GM12874 (cell line): Measurements from ENCODE around the gene FAM163B.

Experiments used
- CTCF ChIP-seq: IDR thresholded peaks from 2 replicates; pipeline ENCODE4 v1.5.1; 2011; ENCODE audit warnings: low read depth, mild to moderate bottlenecking, control low read depth, low read length, moderate library complexity; ENCODE audit not compliant: insufficient read depth

Gene FAM163B

GRCh38 chr9:133552236-133552635 is 57.0 kb downstream of the FAM163B start:
- TF ChIP-seq CTCF = no peak

GRCh38 chr9:133551446-133551845 is 57.7 kb downstream of the FAM163B start:
- TF ChIP-seq CTCF = no peak

GRCh38 chr9:133547116-133547515 is 62.1 kb downstream of the FAM163B start:
- no peak for TF ChIP-seq CTCF

GRCh38 chr9:133546287-133546680 is 62.9 kb downstream of the FAM163B start:
- TF ChIP-seq CTCF = no peak

GRCh38 chr9:133545494-133546286 is 63.5 kb downstream of the FAM163B start:
- TF ChIP-seq CTCF = no peak

GRCh38 chr9:133543772-133544467 is 65.3 kb downstream of the FAM163B start:
- TF ChIP-seq CTCF = no peak

- no peak for TF ChIP-seq CTCF
Measured at GRCh38 chr9:133542002-133542401, 67.2 kb downstream of the FAM163B start.
